ENCODE results near the gene ATP10A.

The ATP10A gene

DNA sequence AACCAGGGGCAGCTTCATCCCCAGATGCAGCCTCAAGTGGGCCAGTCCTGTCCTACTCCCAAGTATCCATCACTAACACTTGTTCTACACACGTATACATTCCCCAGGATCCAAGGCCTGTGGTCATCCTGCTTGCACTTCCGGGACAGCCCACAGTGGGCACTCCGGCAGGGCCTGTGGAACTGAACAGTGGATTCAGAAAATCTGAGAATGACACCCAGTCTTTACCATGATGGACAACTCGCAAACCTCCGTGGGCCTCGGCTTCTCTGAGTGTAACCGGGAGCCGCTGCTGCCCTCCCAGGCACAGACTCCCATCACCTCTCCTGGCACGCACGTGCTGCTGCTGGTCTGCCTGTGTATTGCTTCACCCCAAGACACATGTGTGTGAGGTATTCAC, 59.6 kb downstream of the ATP10A start:
- no peak for ATAC-seq
- no peak for TF ChIP-seq ARNTL (CRISPR knock-in tag; IDR thresholded peaks at IDR 0.05; ENCODE audit: borderline replicate concordance, low read depth)
- no peak for TF ChIP-seq GLIS3 (CRISPR knock-in tag; IDR thresholded peaks at IDR 0.05)
- no peak for TF ChIP-seq CSDC2 (CRISPR knock-in tag; IDR thresholded peaks at IDR 0.05)
- no peak for TF ChIP-seq ZNF8 (CRISPR knock-in tag; IDR thresholded peaks at IDR 0.05)
- no peak for TF ChIP-seq ZC3H10 (CRISPR knock-in tag; IDR thresholded peaks at IDR 0.05)
- TF ChIP-seq, protein P1, sequence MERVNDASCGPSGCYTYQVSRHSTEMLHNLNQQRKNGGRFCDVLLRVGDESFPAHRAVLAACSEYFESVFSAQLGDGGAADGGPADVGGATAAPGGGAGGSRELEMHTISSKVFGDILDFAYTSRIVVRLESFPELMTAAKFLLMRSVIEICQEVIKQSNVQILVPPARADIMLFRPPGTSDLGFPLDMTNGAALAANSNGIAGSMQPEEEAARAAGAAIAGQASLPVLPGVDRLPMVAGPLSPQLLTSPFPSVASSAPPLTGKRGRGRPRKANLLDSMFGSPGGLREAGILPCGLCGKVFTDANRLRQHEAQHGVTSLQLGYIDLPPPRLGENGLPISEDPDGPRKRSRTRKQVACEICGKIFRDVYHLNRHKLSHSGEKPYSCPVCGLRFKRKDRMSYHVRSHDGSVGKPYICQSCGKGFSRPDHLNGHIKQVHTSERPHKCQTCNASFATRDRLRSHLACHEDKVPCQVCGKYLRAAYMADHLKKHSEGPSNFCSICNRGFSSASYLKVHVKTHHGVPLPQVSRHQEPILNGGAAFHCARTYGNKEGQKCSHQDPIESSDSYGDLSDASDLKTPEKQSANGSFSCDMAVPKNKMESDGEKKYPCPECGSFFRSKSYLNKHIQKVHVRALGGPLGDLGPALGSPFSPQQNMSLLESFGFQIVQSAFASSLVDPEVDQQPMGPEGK (CRISPR knock-in tag; IDR thresholded peaks at IDR 0.05; ENCODE audit: borderline replicate concordance), result no peak
- TF ChIP-seq PPARA (CRISPR knock-in tag; IDR thresholded peaks at IDR 0.05; ENCODE audit: borderline replicate concordance), result no peak
- no peak for TF ChIP-seq ESRRG (CRISPR knock-in tag; IDR thresholded peaks at IDR 0.05)
- TF ChIP-seq OSR1 (CRISPR knock-in tag; IDR thresholded peaks at IDR 0.05), result no peak
- no peak for TF ChIP-seq CREB5 (CRISPR knock-in tag; IDR thresholded peaks at IDR 0.05; ENCODE audit: low read depth)
- no peak for TF ChIP-seq TCF4 (CRISPR knock-in tag; IDR thresholded peaks at IDR 0.05; ENCODE audit: borderline replicate concordance)
- no peak for TF ChIP-seq ZNF70 (CRISPR knock-in tag; IDR thresholded peaks at IDR 0.05)
- no peak for TF ChIP-seq TOX (CRISPR knock-in tag; IDR thresholded peaks at IDR 0.05; ENCODE audit: borderline replicate concordance)
- TF ChIP-seq ZNF565 (CRISPR knock-in tag; conservative IDR thresholded peaks at IDR 0.05; ENCODE audit: low read depth), result no peak
- TF ChIP-seq TSHZ2 (CRISPR knock-in tag; IDR thresholded peaks at IDR 0.05), result no peak

DNA sequence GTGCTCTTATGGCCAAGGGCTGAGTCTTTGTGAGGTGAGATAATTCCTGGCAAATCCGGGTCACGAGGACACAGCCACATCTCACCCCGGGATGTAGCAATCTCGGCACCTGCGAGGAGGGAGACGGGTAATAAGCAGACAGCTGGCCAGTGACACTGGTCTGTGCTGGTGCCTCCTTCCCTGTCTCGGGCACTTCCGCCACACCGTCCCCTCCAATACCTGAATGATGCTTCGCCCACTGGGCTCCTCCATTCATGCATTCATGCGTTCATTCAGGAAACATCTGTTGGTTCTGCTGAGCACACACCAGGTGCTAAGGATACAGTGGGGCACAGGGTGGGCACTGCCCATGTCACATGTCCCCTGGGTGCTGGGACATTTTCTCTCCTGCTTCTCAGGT, 60.1 kb downstream of the ATP10A start:
- TF ChIP-seq ZFP3 (CRISPR knock-in tag; IDR thresholded peaks at IDR 0.05) (no peak), CSDC2 (CRISPR knock-in tag; IDR thresholded peaks at IDR 0.05) (no peak), TOX (CRISPR knock-in tag; IDR thresholded peaks at IDR 0.05; ENCODE audit: borderline replicate concordance) (no peak), POU6F1 (CRISPR knock-in tag; IDR thresholded peaks at IDR 0.05; ENCODE audit: borderline replicate concordance, low read depth) (no peak), RARB (CRISPR knock-in tag; IDR thresholded peaks at IDR 0.05) (no peak), BACH2 (CRISPR knock-in tag; IDR thresholded peaks at IDR 0.05; ENCODE audit: borderline replicate concordance) (no peak), ZNF565 (CRISPR knock-in tag; conservative IDR thresholded peaks at IDR 0.05; ENCODE audit: low read depth) (no peak), TCF4 (CRISPR knock-in tag; IDR thresholded peaks at IDR 0.05; ENCODE audit: borderline replicate concordance) (no peak), ESRRG (CRISPR knock-in tag; IDR thresholded peaks at IDR 0.05) (no peak), SNAI2 (CRISPR knock-in tag; IDR thresholded peaks at IDR 0.05) (no peak), CREB5 (CRISPR knock-in tag; IDR thresholded peaks at IDR 0.05; ENCODE audit: low read depth) (no peak), ZFP30 (CRISPR knock-in tag; IDR thresholded peaks at IDR 0.05) (no peak), GLIS3 (CRISPR knock-in tag; IDR thresholded peaks at IDR 0.05) (no peak), OSR1 (CRISPR knock-in tag; IDR thresholded peaks at IDR 0.05) (no peak), PPARA (CRISPR knock-in tag; IDR thresholded peaks at IDR 0.05; ENCODE audit: borderline replicate concordance) (no peak), ZNF8 (CRISPR knock-in tag; IDR thresholded peaks at IDR 0.05) (no peak), ZNF70 (CRISPR knock-in tag; IDR thresholded peaks at IDR 0.05) (no peak)
- TF ChIP-seq, protein P1 (CRISPR knock-in tag; IDR thresholded peaks at IDR 0.05; ENCODE audit: borderline replicate concordance), result no peak
- TF ChIP-seq, protein P2, sequence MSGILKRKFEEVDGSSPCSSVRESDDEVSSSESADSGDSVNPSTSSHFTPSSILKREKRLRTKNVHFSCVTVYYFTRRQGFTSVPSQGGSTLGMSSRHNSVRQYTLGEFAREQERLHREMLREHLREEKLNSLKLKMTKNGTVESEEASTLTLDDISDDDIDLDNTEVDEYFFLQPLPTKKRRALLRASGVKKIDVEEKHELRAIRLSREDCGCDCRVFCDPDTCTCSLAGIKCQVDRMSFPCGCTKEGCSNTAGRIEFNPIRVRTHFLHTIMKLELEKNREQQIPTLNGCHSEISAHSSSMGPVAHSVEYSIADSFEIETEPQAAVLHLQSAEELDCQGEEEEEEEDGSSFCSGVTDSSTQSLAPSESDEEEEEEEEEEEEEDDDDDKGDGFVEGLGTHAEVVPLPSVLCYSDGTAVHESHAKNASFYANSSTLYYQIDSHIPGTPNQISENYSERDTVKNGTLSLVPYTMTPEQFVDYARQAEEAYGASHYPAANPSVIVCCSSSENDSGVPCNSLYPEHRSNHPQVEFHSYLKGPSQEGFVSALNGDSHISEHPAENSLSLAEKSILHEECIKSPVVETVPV (CRISPR knock-in tag; IDR thresholded peaks at IDR 0.05), result no peak

More for the DNA sequence above, 60.1 kb downstream of the ATP10A start:
- ATAC-seq, result no peak
